ENCODE data around the gene HEXIM1. TPM values are rescaled to one million over a fixed set of nuclear protein-coding genes. Genes with fewer than 3 reads are reported as not detected.

HEXIM1 gene
- total and polyA plus RNA-seq, 2 experiments from 2014 or later: 9.2 to 10.9 TPM

DNA sequence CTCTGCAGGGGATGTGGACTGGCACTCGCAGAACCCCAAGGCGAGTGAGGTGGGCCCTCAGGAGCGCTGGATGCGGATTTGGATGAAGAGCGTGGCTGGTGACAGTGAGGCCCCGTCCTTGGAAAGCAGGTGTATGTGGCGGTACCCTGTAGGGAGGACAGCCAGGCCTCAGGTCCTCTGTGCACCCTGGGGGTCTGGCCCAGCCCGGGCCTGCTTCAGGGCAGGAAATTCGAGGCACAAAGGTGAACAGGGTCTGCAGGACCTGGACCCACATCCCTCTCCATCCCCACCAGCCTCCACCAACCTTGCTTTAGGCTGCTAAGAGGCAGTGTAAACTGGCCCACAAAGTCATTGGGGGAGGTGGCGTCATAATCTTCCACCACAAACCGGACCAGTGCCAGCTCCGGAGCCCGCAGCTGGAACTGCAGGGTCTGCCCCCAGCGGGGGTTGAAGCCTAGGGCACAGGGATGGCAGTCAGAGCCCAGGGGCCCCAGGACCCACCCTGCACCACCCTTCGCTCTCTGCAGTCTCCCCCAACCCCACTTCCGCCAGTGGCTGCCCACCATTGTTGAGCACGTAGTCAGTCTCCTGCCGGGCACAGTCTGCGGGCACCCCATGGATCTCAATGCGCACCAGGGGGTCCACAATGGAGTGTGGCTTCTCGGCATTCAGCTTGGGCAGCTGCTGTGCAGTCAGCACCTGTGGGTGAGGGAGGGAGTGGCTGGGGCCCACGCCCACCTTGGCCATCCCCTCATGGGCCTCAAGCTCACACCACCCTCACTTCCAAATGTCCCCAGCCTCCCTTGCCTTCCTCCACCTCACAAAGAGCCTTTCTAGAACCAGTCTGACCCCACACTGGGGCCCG lies 35.5 kb upstream of the HEXIM1 start:
- H3F3A ChIP-seq (replicated peaks; ENCODE audit: low read depth): peaks cover 2% of the 10 kb centered on the region; the same call in 1 of the 2 replicates
- Mint-ChIP-seq H3K4me3 (no peak overlapping the region), H3K4me1 (peaks cover 31% of the 10 kb centered on the region), H3K27me3 (ENCODE audit: insufficient read depth, low read depth, poor library complexity) (peaks cover 22% of the 10 kb centered on the region), H3K9me3 (no peaks in the 10 kb centered on the region), H3K27ac (no peak overlapping the region; the same call in 1 of the 2 replicates), H3K36me3 (ENCODE audit: low read depth) (peaks cover 12% of the 10 kb centered on the region)
- DNase-seq (ENCODE audit: low spot score): no peak
- H2AFZ ChIP-seq: no peak overlapping the region
- H3K36me3 ChIP-seq (ENCODE audit: insufficient read depth): no peaks in the 10 kb centered on the region
- no peak overlapping the region for H3K27ac ChIP-seq (ENCODE audit: low read depth)
- no peaks in the 10 kb centered on the region for H3K9me2 ChIP-seq (ENCODE audit: insufficient read depth)
- TF ChIP-seq ZNF331 (CRISPR knock-in tag; IDR thresholded peaks at IDR 0.05; ENCODE audit: low read depth) (no peak), JUNB (IDR thresholded peaks at IDR 0.05; ENCODE audit: unreplicated experiment) (no peak), ZNF462 (CRISPR knock-in tag; IDR thresholded peaks at IDR 0.05) (no peak), ZNF114 (CRISPR knock-in tag; IDR thresholded peaks at IDR 0.05) (no peak), EZH2phosphoT487 (IDR thresholded peaks at IDR 0.05; ENCODE audit: unreplicated experiment) (no peak), CREB1 (CRISPR knock-in tag; IDR thresholded peaks at IDR 0.05; ENCODE audit: low read depth) (no peak), POLR2AphosphoS5 (IDR thresholded peaks at IDR 0.05; ENCODE audit: low read depth) (no peak), STAT1 (IDR thresholded peaks at IDR 0.05; ENCODE audit: unreplicated experiment) (no peak)
- TF ChIP-seq, protein P1, sequence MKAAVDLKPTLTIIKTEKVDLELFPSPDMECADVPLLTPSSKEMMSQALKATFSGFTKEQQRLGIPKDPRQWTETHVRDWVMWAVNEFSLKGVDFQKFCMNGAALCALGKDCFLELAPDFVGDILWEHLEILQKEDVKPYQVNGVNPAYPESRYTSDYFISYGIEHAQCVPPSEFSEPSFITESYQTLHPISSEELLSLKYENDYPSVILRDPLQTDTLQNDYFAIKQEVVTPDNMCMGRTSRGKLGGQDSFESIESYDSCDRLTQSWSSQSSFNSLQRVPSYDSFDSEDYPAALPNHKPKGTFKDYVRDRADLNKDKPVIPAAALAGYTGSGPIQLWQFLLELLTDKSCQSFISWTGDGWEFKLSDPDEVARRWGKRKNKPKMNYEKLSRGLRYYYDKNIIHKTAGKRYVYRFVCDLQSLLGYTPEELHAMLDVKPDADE (IDR thresholded peaks at IDR 0.05): no peak
- TF ChIP-seq, protein P2, sequence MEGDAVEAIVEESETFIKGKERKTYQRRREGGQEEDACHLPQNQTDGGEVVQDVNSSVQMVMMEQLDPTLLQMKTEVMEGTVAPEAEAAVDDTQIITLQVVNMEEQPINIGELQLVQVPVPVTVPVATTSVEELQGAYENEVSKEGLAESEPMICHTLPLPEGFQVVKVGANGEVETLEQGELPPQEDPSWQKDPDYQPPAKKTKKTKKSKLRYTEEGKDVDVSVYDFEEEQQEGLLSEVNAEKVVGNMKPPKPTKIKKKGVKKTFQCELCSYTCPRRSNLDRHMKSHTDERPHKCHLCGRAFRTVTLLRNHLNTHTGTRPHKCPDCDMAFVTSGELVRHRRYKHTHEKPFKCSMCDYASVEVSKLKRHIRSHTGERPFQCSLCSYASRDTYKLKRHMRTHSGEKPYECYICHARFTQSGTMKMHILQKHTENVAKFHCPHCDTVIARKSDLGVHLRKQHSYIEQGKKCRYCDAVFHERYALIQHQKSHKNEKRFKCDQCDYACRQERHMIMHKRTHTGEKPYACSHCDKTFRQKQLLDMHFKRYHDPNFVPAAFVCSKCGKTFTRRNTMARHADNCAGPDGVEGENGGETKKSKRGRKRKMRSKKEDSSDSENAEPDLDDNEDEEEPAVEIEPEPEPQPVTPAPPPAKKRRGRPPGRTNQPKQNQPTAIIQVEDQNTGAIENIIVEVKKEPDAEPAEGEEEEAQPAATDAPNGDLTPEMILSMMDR (conservative IDR thresholded peaks at IDR 0.05; ENCODE audit: low read depth in 2 of 2): no peak
- no peak for ATAC-seq
- H3K4me1 ChIP-seq (ENCODE audit: insufficient read depth): peaks cover 4% of the 10 kb centered on the region; the same call in 1 of the 2 replicates
- H3K4me2 ChIP-seq: no peak overlapping the region
- no peak overlapping the region for H3K4me3 ChIP-seq
- H3K79me2 ChIP-seq (replicated peaks; ENCODE audit: insufficient read depth): no peaks in the 10 kb centered on the region
- H3K27me3 ChIP-seq (ENCODE audit: insufficient read depth): no peaks in the 10 kb centered on the region
- H4K20me1 ChIP-seq (replicated peaks; ENCODE audit: insufficient read depth): no peaks in the 10 kb centered on the region
